GM12892 (cell line): Measurements from ENCODE around the gene ADAMTS2.

ENCODE experiments used
- POLR2A ChIP-seq: IDR thresholded peaks from 2 replicates; pipeline ENCODE4 v1.6.1; 2011; ENCODE audit warnings: low read depth, low read length, control low read depth
- TAF1 ChIP-seq: IDR thresholded peaks from 2 replicates; pipeline ENCODE4 v1.6.1; 2011; ENCODE audit warnings: low read depth, mild to moderate bottlenecking, control low read depth, low read length, borderline replicate concordance

DNA sequence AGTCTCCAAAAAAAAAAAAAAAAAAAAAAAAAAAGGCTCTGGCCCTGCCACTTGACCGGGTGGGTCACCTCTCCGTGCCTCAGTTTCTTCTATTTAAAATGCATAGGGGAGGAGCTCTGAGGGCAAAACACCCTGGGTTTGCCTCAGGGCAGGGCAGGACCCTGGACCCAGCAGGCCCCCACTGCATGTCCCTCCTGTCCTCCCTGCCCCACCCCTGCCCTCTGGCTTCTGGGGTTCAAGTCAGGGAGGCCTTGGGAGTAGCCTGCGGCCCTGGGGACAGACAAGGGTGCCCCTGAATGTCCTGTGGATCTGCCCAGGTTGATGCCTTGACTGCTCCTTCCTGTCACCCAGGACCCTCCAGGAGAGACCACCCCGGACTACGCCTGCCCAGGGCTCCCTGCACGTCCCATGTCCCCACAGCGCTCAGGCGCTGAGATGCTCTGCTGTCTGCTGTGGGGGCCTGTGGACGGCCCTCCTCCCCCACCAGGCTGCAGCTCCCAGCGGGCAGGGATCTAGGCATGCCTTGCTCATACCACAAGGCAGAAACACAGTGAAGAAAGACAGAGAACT, 35.4 kb downstream of the ADAMTS2 start:
- TF ChIP-seq POLR2A: no peak
- no peak for TF ChIP-seq TAF1
